Natural killer cell (primary cell): Measurements from ENCODE around the gene REC114. TPM values are rescaled to one million over a fixed set of nuclear protein-coding genes. Genes with fewer than 3 reads are reported as not detected.

Experiments
- ATAC-seq, 3 donors: fragments of 150-1000 bp in 2 of 3; fragments of 200-7000 bp in 1 of 3; cut with Tn5 transposase; 1 replicate in 1 of 3; 2 replicates in 2 of 3; pipeline ENCODE4 v1.10.0; 2021; ENCODE audit warnings: mild to moderate bottlenecking in 2 of 3, moderate library complexity in 2 of 3
- DNase-seq, 2 donors: peaks; one replicate each; pipeline versions ENCODE4 v3.0.0 to v3.0.0-alpha.2; 2013 to 2021; ENCODE audit warnings: mixed read lengths in 1 of 2
- H3K27ac ChIP-seq: one replicate; pipeline ENCODE4 v1.5.1; 2013; ENCODE audit warnings: mild to moderate bottlenecking, low read length
- H3K27me3 ChIP-seq: one replicate; pipeline ENCODE4 v1.6.1; 2013; ENCODE audit warnings: low read length; ENCODE audit not compliant: control insufficient read depth, insufficient read depth
- H3K36me3 ChIP-seq: one replicate; pipeline ENCODE4 v1.6.1; 2013; ENCODE audit warnings: low read length; ENCODE audit not compliant: control insufficient read depth, insufficient read depth
- H3K4me1 ChIP-seq: one replicate; pipeline ENCODE4 v1.6.1; 2013; ENCODE audit warnings: low read length; ENCODE audit not compliant: control insufficient read depth, insufficient read depth
- H3K4me3 ChIP-seq: one replicate; pipeline ENCODE4 v1.5.1; 2013; ENCODE audit warnings: low read length
- H3K9me3 ChIP-seq: one replicate; pipeline ENCODE4 v1.6.1; 2013; ENCODE audit warnings: low read length; ENCODE audit not compliant: control insufficient read depth, insufficient read depth
- H3K27ac Mint-ChIP-seq, 2 donors: one replicate each; pipeline ENCODE4 v1.8.0; 2022; ENCODE audit warnings: mild to moderate bottlenecking in 2 of 2, mixed read lengths in 2 of 2, moderate library complexity in 1 of 2
- H3K27me3 Mint-ChIP-seq, 2 donors: one replicate each; pipeline ENCODE4 v1.8.0; 2022; ENCODE audit warnings: low read depth in 2 of 2, mixed read lengths in 2 of 2
- H3K36me3 Mint-ChIP-seq: one replicate; pipeline ENCODE4 v1.8.0; 2022; ENCODE audit warnings: mixed read lengths
- H3K4me1 Mint-ChIP-seq, 2 donors: one replicate each; pipeline ENCODE4 v1.8.0; 2022; ENCODE audit warnings: mixed read lengths in 2 of 2
- H3K4me3 Mint-ChIP-seq: one replicate; pipeline ENCODE4 v1.8.0; 2022; ENCODE audit warnings: mild to moderate bottlenecking, moderate library complexity, mixed read lengths
- H3K9me3 Mint-ChIP-seq, 2 donors: one replicate each; pipeline ENCODE4 v1.8.0; 2022; ENCODE audit warnings: mixed read lengths in 2 of 2
- WGBS: methylation state at CpG from one replicate; pipeline ENCODE4 v1.1.7; 2013; ENCODE audit warnings: missing lambda C conversion rate; ENCODE audit not compliant: insufficient coverage; 5-methylcytosine and 5-hydroxymethylcytosine counted together
- intact Hi-C: fragments of 100-400 bp; cut with micrococcal nuclease; formaldehyde crosslinking; loops from one replicate; pipeline ENCODE4 v1.14.2; 2022
- total RNA-seq, 4 donors: library from RNA; stranded (reverse); fragments of 120-200 nt in 1 of 4; gene quantifications; one replicate each; pipeline versions ENCODE4 v1.2.3 to v1.2.4, GENCODE V29; 2013 to 2022
- TF ChIP-seq, protein P1 (sequence below): fragments of 200-600 bp; IDR thresholded peaks from one replicate; pipeline ENCODE4 v1.8.0; 2022; ENCODE audit warnings: antibody characterized with exemption

The REC114 gene
- total RNA-seq, 3 donors from 2014 or later (not counting 1 experiment from before 2014, with no cell fraction given): not detected

DNA sequence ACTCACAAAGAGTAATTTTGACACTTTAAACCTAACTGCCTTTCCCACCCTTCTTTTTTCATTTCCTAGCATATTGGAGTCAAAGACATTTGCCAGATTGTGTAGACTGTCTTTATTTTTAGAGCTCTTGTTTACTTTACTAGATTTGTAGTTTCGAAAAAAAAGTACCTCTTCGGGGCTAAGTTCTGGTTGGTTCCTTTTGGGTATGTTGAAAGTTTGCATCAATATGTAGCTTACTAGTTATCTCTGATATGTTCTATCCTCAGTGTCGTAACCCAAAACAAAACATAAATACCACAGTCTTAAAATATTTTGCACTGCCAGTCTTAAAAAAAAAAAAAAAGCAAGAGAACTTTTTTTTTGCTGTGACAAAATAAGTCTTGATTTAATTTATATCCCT, 52.2 kb downstream of the REC114 start:
- Histone ChIP-seq H3K36me3 (no peaks in the 10 kb centered on the region), H3K4me3 (no peak overlapping the region), H3K4me1 (no peaks in the 10 kb centered on the region), H3K27me3 (peaks cover 5% of the 10 kb centered on the region), H3K27ac (no peak overlapping the region), H3K9me3 (no peaks in the 10 kb centered on the region)
- H3K9me3 Mint-ChIP-seq: no peaks in the 10 kb centered on the region
- no peaks in the 10 kb centered on the region for H3K4me1 Mint-ChIP-seq
- no CpG with 5 or more reads among the region's 3 CpGs for WGBS
- H3K27ac Mint-ChIP-seq: no peak overlapping the region
- no peak for DNase-seq
- intact Hi-C loops: no loop called here
- H3K36me3 Mint-ChIP-seq: no peaks in the 10 kb centered on the region
- peaks cover 22 to 53% of the 10 kb centered on the region in 2 donors for H3K27me3 Mint-ChIP-seq
- TF ChIP-seq, protein P1, sequence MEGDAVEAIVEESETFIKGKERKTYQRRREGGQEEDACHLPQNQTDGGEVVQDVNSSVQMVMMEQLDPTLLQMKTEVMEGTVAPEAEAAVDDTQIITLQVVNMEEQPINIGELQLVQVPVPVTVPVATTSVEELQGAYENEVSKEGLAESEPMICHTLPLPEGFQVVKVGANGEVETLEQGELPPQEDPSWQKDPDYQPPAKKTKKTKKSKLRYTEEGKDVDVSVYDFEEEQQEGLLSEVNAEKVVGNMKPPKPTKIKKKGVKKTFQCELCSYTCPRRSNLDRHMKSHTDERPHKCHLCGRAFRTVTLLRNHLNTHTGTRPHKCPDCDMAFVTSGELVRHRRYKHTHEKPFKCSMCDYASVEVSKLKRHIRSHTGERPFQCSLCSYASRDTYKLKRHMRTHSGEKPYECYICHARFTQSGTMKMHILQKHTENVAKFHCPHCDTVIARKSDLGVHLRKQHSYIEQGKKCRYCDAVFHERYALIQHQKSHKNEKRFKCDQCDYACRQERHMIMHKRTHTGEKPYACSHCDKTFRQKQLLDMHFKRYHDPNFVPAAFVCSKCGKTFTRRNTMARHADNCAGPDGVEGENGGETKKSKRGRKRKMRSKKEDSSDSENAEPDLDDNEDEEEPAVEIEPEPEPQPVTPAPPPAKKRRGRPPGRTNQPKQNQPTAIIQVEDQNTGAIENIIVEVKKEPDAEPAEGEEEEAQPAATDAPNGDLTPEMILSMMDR: no peak
- no peak overlapping the region for H3K4me3 Mint-ChIP-seq
- ATAC-seq: no peak

DNA sequence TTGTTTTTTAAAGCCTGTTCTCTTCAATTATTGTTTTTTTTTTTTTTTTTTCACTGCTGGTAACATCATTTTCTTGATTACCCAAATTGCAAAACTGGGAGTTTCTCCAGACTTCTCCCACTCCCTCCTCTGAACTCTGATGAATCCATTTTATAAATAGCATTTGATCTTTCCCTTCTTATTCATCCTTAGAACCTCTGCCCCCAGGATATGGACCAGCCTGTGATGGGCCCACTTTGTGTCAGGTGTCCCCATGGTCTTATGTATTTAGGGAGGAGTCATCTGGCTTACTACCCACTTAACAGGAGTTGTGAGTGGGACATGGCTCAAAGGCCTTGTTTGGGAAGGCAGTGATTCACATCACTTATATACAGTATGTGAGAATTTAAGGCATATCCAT, 57.7 kb downstream of the REC114 start:
- H3K9me3 Mint-ChIP-seq: no peaks in the 10 kb centered on the region
- H3K36me3 Mint-ChIP-seq: no peaks in the 10 kb centered on the region
- no peak for ATAC-seq
- H3K27me3 ChIP-seq: peaks cover 2% of the 10 kb centered on the region
- H3K27ac Mint-ChIP-seq: no peak overlapping the region
- no peak for DNase-seq
- H3K4me1 ChIP-seq: no peaks in the 10 kb centered on the region
- TF ChIP-seq, protein P1: no peak
- no peaks in the 10 kb centered on the region for H3K9me3 ChIP-seq
- intact Hi-C loops: no loop called here
- H3K4me3 Mint-ChIP-seq: no peak overlapping the region
- no peaks in the 10 kb centered on the region for H3K4me1 Mint-ChIP-seq
- H3K27ac ChIP-seq: no peak overlapping the region
- peaks cover 20 to 34% of the 10 kb centered on the region in 2 donors for H3K27me3 Mint-ChIP-seq
- H3K36me3 ChIP-seq: no peaks in the 10 kb centered on the region
- no peak overlapping the region for H3K4me3 ChIP-seq

DNA sequence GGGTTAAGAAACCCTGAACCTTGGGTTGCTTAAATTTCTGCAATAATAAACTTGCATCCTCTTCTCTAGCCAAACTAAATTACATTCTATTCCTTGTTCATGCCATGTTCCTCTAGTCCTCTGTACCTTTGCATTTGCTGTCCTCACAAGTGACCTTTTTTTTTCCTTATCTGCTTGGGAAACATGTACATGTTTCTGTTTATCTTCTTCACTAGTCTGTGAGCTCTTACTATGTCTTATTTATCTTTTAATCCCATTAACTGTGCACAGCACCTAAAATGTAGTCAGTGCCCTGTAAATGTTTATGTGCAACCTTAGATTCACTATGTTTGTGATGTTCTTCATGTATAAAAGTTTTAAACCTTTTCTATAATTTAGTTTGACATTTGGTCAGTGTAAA, 61.9 kb downstream of the REC114 start:
- H3K4me1 ChIP-seq: no peaks in the 10 kb centered on the region
- Mint-ChIP-seq H3K4me3 (no peak overlapping the region), H3K4me1 (no peaks in the 10 kb centered on the region)

DNA sequence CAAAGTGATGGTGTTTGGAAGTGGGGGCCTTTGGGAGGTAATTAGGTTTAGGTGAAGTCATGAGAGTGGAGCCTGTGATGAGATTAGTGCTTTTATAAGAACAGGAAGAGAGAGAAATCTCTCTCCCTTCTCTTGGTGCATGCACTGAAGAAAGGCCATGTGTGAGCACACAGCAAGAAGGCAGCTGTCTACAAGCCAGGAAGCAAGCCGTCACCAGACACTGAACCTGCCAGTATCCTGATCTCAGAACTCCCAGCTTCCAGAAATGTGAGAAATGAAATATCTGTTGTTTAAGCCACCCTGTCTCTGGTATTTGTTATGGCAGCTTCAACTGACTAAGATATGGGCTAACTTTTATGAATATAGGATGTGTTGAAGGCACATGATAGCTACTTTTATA, 72.6 kb downstream of the REC114 start:
- H3K36me3 Mint-ChIP-seq: no peaks in the 10 kb centered on the region
- Histone ChIP-seq H3K27ac (no peak overlapping the region), H3K4me1 (peaks cover 6% of the 10 kb centered on the region), H3K36me3 (no peaks in the 10 kb centered on the region), H3K27me3 (no peaks in the 10 kb centered on the region), H3K4me3 (no peak overlapping the region), H3K9me3 (no peaks in the 10 kb centered on the region)
- H3K4me1 Mint-ChIP-seq: peaks cover 17 to 21% of the 10 kb centered on the region in 2 donors
- 87% methylated on average over 1 of the region's 1 CpG for WGBS
- ATAC-seq (no peak), DNase-seq (no peak)
- intact Hi-C loops: no loop called here
- no peak overlapping the region for H3K4me3 Mint-ChIP-seq
- no peaks in the 10 kb centered on the region for H3K27me3 Mint-ChIP-seq
- TF ChIP-seq, protein P1: no peak
- H3K9me3 Mint-ChIP-seq: no peaks in the 10 kb centered on the region
- H3K27ac Mint-ChIP-seq: no peak overlapping the region

More for the DNA sequence above, 61.9 kb downstream of the REC114 start:
- DNase-seq: no peak
- Histone ChIP-seq H3K36me3 (no peaks in the 10 kb centered on the region), H3K27me3 (peaks cover 2% of the 10 kb centered on the region), H3K27ac (no peak overlapping the region), H3K4me3 (no peak overlapping the region), H3K9me3 (no peaks in the 10 kb centered on the region)
- TF ChIP-seq, protein P1: no peak
- Mint-ChIP-seq H3K36me3 (no peaks in the 10 kb centered on the region), H3K27me3 (peaks cover 16 to 19% of the 10 kb centered on the region in 2 donors), H3K27ac (no peak overlapping the region), H3K9me3 (no peaks in the 10 kb centered on the region)
- intact Hi-C loops: no loop called here
- no peak for ATAC-seq
